Retinal pigment epithelial cell (primary cell): ENCODE data around the gene SEZ6L2.
"Not testable (repeated sequence)": the region's sequence is repeated elsewhere in the genome, so short reads cannot be mapped to it uniquely, and the experiment has no call there.

Experiments
- DNase-seq: peaks from one replicate; pipeline ENCODE4 v3.0.0-alpha.2; 2010; ENCODE audit warnings: low read depth
- H3K4me3 ChIP-seq: 2 replicates; pipeline ENCODE4 v1.5.1; 2011; ENCODE audit warnings: mild to moderate bottlenecking, low read length, control low read depth, moderate library complexity
- TF ChIP-seq, protein P1 (sequence below): conservative IDR thresholded peaks from 2 replicates; pipeline ENCODE4 v1.5.1; 2011; ENCODE audit warnings: low read depth, low read length, control low read depth, inconsistent platforms

SEZ6L2 gene

DNA sequence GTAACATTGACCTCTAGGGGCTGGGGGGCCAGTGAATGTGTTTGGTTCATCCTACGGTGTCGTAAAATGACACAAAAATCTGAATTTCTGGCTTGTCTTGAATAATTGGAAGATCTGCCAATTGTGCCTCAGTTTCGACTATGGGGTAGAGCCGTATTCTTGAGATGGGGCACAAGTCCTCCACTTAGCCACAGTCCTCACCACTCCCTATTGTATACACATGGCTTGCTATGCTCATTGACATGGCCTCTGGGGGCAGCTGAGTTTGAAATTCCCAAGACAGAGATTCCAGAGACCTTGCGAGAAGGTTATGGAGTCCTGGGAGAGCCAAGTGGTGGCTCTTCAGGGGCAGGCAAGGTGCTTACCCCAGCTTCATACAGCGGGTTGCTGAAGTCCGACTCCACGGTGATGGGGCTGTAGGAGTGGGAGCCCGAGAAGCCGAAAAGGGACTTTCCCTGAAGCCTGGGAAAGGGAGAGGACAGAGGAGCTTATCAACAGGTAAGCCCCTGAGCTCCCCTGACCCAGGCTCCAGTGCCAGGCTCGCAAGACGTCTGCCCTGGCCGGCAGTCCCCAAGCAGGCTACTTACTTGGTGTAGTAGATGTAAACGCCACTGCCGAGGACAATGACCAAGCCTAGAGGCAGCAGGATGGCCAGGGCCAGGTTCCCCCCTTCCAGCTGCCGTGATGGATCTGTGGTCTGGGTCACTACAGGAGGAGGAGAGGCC lies 27.4 kb downstream of the SEZ6L2 start:
- no peak for DNase-seq
- TF ChIP-seq, protein P1, sequence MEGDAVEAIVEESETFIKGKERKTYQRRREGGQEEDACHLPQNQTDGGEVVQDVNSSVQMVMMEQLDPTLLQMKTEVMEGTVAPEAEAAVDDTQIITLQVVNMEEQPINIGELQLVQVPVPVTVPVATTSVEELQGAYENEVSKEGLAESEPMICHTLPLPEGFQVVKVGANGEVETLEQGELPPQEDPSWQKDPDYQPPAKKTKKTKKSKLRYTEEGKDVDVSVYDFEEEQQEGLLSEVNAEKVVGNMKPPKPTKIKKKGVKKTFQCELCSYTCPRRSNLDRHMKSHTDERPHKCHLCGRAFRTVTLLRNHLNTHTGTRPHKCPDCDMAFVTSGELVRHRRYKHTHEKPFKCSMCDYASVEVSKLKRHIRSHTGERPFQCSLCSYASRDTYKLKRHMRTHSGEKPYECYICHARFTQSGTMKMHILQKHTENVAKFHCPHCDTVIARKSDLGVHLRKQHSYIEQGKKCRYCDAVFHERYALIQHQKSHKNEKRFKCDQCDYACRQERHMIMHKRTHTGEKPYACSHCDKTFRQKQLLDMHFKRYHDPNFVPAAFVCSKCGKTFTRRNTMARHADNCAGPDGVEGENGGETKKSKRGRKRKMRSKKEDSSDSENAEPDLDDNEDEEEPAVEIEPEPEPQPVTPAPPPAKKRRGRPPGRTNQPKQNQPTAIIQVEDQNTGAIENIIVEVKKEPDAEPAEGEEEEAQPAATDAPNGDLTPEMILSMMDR = no peak
- no peak overlapping the region for H3K4me3 ChIP-seq

DNA sequence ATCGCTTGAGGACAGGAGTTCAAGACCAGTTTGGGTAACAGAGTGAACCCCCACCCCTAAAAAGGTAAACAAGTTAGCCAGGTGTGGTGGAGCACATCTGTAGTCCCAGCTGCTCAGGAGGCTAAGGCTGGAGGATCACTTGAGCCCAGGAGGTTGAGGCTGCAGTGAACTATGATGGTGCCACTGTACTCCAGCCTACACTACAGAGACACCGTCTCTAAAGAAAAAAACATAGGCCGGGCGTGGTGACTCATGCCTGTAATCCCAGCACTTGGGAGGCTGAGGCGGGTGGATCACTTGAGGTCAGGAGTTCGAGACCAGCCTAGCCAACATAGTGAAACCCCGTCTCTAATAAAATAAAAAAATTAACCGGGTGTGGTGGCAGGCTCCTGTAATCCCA lies 30.3 kb downstream of the SEZ6L2 start:
- H3K4me3 ChIP-seq, DNase-seq: not testable (repeated sequence)

DNA sequence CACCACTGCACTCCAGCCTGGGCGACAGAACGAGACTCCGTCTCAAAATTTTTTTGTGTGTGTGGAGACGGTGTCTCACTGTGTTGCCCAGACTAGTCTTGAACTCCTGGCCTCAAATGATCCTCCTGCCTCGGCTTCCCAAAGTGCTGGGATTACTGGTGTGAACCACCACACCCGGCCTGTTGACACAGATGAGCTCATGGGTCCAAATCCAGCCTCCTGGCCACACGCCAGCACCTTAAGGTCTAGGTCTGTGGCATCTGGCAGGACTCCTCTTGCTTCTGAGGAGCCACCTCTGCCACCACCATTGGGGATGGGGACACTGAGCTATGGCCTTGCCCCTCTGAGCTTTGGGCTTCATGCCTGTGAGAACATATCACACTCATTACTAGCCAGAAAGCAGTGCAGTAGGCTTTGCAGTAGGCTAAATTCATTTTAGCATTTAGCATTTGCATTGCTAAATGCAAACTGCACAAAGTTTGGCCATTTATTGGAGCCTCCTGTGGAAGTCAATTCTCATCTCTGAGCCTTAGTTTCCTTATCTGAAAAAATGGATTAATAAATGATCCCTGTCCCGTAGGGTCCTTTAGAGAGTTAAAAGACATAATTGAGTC lies 30.8 kb downstream of the SEZ6L2 start:
- DNase-seq = no peak
- TF ChIP-seq, protein P1 = no peak
- H3K4me3 ChIP-seq = no peak overlapping the region

DNA sequence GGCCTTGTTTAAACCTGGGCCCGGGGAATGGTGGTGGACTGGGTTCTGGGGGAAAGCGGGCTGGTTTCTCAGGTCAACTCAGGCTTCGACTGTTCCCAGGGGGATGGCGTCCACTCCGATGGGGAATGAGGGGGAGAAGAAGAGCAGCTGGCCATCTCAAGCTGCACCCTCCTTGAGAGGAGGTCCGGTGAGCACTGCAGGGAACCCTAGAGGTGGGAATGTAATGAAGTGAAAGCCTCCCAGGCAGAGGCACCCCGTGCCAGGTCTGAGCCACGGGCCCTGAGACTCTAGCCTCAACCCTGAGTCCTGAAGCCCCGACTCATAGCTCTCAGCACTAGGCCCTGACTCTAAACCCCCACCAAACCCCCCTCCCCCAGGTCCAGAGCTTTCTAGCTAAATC lies 35.1 kb downstream of the SEZ6L2 start:
- no peak for DNase-seq
- no peak overlapping the region for H3K4me3 ChIP-seq
- TF ChIP-seq, protein P1 = no peak

DNA sequence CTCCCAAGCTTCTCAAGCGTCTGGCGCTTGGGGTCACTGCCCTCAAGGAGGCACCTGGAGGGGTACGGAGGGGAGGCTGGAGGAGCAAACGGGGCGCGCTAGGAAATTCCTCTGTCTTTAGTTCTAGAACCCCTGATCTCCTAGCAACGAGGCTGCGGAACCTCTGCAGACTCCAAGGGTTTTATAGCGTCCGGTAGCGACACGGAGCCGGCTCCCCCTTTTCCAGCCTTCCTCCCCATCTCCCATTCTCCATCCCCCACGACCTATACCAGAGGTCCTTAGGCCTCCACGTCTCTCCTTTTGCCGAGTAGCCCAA lies 35.7 kb downstream of the SEZ6L2 start:
- DNase-seq = no peak
- peak overlapping the region; percentile 21 for H3K4me3 ChIP-seq
- TF ChIP-seq, protein P1 = no peak

DNA sequence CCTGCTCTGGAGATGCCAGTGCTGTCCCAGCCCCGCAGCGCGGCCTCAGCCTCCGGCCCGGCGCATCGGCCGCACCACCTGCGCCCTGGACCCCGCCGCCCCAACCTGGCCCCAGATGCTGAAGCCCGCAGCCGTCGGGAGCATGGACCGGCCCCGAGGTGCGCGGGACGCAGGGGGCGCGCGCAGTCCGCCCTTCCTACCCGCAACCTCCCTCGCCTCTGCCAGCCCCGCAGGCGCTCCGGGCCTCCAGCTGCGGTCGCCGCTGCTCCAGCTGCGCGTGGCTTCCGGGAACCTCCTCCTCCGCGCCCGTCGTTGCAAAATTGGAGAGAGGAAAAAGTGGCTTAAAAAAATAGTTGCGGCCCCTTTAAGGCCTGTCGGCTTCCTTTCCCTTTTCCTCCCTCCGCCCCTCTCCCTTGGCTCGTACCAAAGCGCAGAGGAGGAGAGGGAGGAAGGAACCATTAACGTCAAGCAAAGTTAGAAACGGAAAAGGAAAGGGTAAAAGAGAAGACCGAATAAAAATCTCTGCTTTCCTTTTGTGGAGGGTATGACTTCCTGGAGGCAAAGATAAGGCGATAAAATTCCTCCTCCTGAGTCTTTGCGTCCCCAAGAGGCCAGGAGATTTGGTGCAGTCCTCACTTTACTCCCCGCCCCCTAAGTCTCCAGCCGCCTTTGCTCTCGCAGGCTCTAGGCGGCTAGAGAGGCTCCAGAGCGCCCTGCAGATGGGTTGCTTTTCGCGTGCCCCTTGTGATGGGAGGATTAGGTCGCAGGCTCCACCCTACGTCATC lies 36.3 kb downstream of the SEZ6L2 start, which contains the start of gene CDIPT:
CDIPT (minus strand) TSS at position 343 of the 785 bp plus-strand sequence. CDS start 369 bp downstream, outside the sequence.
- TF ChIP-seq, protein P1 = peak; percentile 55
- peak within 1 kb of the TSS; percentile 79 for H3K4me3 ChIP-seq
- peak; percentile 92 for DNase-seq

DNA sequence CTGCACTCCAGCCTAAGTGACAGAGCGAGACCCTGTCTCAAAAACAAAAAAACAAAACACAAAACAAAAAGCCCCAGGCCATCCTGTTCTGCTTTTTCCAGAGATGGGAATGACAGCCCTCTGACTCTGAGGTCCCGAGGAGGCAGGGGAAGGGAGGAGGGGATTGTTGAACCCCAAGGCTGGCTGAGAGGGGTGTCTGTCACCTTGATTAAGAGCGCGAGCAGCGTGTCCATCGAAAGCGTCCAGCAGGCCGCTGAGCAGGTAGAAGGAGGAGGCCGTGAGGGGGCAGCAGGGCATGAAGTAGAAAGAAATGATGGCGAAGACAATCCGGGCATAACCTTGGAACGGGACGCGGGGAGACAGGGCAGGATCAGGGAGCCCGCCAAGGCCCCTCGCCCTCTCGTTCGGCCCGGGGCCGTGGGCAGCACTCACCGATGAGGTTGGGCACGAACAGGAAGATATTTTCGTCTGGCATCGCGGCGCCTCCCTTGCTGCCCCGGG lies 36.9 kb downstream of the SEZ6L2 start:
- peak overlapping the region; percentile 79 for H3K4me3 ChIP-seq
- TF ChIP-seq, protein P1 = peak; percentile 37
- DNase-seq = no peak
